BLaER1 (cell line): ENCODE results near the gene ACSL5.

Source experiments
- H3K27ac ChIP-seq: shearing (Covaris generic); formaldehyde crosslinking; 2 replicates; pipeline ENCODE4 v1.8.1; 2022
- H3K27me3 ChIP-seq: shearing (Covaris generic); formaldehyde crosslinking; 2 replicates; pipeline ENCODE4 v1.8.1; 2022
- H3K36me3 ChIP-seq: shearing (Covaris generic); formaldehyde crosslinking; 2 replicates; pipeline ENCODE4 v1.8.1; 2022
- H3K4me1 ChIP-seq: shearing (Covaris generic); formaldehyde crosslinking; 2 replicates; pipeline ENCODE4 v1.8.1; 2022
- H3K4me2 ChIP-seq: shearing (Covaris generic); formaldehyde crosslinking; 2 replicates; pipeline ENCODE4 v1.8.1; 2022
- H3K4me3 ChIP-seq: shearing (Covaris generic); formaldehyde crosslinking; 2 replicates; pipeline ENCODE4 v1.8.1; 2022
- H3K9ac ChIP-seq: shearing (Covaris generic); formaldehyde crosslinking; 2 replicates; pipeline ENCODE4 v1.8.1; 2022
- H3K9me3 ChIP-seq: shearing (Covaris generic); formaldehyde crosslinking; 2 replicates; pipeline ENCODE4 v1.8.1; 2022
- H4K20me1 ChIP-seq: shearing (Covaris generic); formaldehyde crosslinking; 2 replicates; pipeline ENCODE4 v1.8.1; 2022
- Cebpa-rat ChIP-seq: shearing (Covaris generic); IDR thresholded peaks from 2 replicates; pipeline ENCODE4 v1.8.1; 2022

Gene ACSL5

DNA sequence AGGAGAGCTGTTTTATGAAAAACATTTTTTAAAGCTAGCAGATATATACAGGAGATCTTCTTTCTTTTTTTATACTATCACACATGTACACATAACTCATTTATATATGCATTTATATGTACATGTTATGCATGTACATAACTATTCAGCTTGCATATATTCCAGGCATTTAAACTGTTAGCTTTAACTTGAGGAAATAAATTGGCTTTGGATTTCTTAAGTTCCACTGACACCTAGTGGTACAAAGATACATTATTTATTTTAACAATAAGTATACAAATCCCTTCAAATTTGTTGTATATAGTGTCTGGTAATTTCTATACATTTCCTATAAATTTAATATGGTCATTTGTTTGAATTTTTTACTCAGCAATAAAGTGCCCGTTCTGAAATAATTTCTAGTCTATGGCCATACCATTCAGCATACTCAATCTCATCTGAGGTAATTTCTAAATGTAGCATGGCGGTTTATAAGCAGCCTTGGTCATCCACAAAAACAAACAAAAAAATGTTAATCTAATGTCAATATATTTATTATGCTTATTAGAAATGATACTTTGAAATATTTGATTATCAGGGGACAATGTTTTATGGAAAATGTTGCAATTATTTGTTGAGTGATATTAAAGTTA lies 61.2 kb downstream of the ACSL5 start:
- TF ChIP-seq Cebpa-rat, result no peak
- Histone ChIP-seq H3K4me2 (no peak overlapping the region), H3K36me3 (peaks cover 82% of the 10 kb centered on the region), H3K27me3 (no peaks in the 10 kb centered on the region), H4K20me1 (0 out of 2 replicates have a peak, but pooled peaks cover 5% of the 10 kb centered on the region), H3K9ac (no peak overlapping the region), H3K27ac (no peak overlapping the region), H3K9me3 (no peaks in the 10 kb centered on the region), H3K4me1 (no peaks in the 10 kb centered on the region), H3K4me3 (no peak overlapping the region)

DNA sequence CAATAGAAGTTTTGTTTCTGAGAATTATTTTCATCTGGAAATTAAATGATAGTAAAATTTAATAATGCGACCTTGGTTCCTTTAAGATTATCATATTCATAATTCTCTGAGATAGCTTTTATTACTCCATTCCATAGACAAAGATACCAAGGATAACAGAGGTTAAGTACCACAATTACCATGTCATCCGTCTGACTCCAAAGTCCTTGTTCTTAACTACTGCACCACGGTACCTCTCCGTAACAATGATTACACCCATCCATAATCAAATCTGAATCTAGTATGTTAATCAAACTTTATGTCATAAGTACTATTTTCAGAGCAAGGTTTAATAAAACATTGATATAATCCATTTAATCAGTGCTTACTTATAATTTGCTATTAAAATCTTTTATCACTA lies 64.4 kb downstream of the ACSL5 start:
- H4K20me1 ChIP-seq, result 0 out of 2 replicates have a peak, but pooled peaks cover 5% of the 10 kb centered on the region
- H3K4me2 ChIP-seq, result no peak overlapping the region
- H3K36me3 ChIP-seq, result peaks cover 77% of the 10 kb centered on the region
- no peak overlapping the region for H3K27ac ChIP-seq
- H3K4me1 ChIP-seq, result 0 out of 2 replicates have a peak, but pooled peaks cover 5% of the 10 kb centered on the region
- no peaks in the 10 kb centered on the region for H3K27me3 ChIP-seq
- no peak overlapping the region for H3K9ac ChIP-seq
- TF ChIP-seq Cebpa-rat, result no peak
- no peaks in the 10 kb centered on the region for H3K9me3 ChIP-seq
- H3K4me3 ChIP-seq, result no peak overlapping the region

DNA sequence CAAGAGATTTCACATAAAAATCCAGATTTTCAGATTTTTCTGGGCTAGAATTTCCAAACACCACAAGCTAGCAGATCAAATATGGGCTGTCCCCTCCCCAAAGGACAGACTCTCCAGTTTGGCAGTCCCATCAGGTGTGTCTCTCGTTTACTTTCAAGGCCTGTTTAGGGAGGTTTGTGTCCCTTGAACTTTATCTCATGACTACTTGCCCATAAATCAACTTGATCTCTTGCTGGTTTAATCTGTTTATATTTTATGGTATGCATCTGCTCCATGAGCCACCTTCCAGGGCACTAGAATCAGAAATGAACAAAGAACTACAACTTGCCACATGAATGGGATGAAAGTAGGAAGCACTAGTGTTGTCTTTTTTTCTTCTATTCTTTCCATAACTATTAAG lies 67.6 kb downstream of the ACSL5 start:
- Histone ChIP-seq H3K4me3 (no peak overlapping the region), H3K27ac (no peak overlapping the region), H3K4me2 (no peak overlapping the region), H3K27me3 (no peaks in the 10 kb centered on the region), H3K4me1 (peaks cover 18% of the 10 kb centered on the region), H3K9me3 (no peaks in the 10 kb centered on the region), H3K36me3 (peaks cover 73% of the 10 kb centered on the region), H3K9ac (no peak overlapping the region), H4K20me1 (no peaks in the 10 kb centered on the region)
- no peak for TF ChIP-seq Cebpa-rat

DNA sequence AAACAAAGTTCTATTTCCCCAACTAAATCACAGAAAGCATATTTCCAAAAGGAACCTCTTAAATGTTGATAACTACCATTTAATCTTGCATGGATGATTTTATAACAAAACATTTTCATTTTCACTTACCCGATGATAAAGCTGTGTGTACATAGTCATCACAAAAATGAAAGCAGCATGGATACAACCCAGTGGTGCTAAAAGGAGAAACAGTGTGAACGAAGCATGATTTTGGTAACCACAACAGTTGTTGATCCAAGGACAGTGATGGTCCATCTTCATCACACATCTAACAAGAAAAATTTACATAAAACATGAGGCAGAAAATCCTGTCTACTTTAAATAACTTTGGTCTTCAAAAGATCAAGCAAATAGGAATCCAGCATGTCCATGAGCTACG lies 68.1 kb downstream of the ACSL5 start:
- peaks cover 18% of the 10 kb centered on the region for H3K4me1 ChIP-seq
- no peak overlapping the region for H3K4me2 ChIP-seq
- no peak for TF ChIP-seq Cebpa-rat
- H3K27me3 ChIP-seq, result no peaks in the 10 kb centered on the region
- H3K9me3 ChIP-seq, result no peaks in the 10 kb centered on the region
- H4K20me1 ChIP-seq, result no peaks in the 10 kb centered on the region
- H3K4me3 ChIP-seq, result no peak overlapping the region
- peaks cover 69% of the 10 kb centered on the region for H3K36me3 ChIP-seq
- no peak overlapping the region for H3K9ac ChIP-seq
- H3K27ac ChIP-seq, result no peak overlapping the region

DNA sequence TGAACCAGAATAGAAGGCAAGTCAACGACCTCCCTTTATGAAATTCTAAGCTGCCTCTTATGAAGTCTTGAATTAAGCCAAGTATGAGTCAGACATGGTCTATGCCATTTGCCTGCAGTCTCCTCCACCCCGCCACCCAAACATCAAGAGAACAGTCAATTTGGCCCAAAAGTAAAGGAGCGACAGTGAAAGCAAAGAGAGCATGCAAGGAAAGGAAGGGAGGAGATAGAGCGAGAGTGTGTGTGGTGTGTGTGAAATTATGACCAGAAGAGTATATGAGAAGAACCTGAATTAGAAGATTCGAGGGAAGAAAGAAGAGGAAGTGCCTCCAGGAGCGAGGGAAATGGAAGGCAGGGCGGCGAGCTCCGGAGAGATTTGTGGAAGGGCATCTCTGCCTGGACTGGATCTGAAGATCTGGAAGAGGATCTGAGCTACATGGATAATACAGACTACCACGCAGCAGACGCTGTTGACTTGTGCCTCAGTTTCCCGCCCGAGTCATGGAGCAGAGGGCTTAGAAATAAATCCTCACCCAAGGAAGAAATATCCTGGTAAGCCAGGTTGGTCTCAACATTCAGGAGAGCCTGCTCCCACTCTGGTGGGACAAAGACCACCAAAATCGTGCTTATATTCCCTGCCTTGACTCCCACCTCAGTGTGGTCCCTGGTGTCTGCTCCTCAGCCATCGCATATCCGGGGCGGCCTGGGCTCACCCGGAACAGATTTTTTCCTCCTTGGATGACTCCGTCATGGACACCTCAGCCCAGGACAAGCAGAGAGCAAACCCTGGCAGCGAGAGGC lies 72.3 kb downstream of the ACSL5 start:
- Histone ChIP-seq H4K20me1 (peaks cover 31% of the 10 kb centered on the region; the same call in 1 of the 2 replicates), H3K4me3 (peak overlapping the region; percentile 96), H3K27me3 (no peaks in the 10 kb centered on the region), H3K9me3 (no peaks in the 10 kb centered on the region), H3K9ac (peak overlapping the region; percentile 93), H3K4me2 (peak overlapping the region; percentile 94), H3K36me3 (peaks cover 52% of the 10 kb centered on the region), H3K4me1 (peaks cover 38% of the 10 kb centered on the region), H3K27ac (peak overlapping the region; percentile 96)
- no peak for TF ChIP-seq Cebpa-rat

DNA sequence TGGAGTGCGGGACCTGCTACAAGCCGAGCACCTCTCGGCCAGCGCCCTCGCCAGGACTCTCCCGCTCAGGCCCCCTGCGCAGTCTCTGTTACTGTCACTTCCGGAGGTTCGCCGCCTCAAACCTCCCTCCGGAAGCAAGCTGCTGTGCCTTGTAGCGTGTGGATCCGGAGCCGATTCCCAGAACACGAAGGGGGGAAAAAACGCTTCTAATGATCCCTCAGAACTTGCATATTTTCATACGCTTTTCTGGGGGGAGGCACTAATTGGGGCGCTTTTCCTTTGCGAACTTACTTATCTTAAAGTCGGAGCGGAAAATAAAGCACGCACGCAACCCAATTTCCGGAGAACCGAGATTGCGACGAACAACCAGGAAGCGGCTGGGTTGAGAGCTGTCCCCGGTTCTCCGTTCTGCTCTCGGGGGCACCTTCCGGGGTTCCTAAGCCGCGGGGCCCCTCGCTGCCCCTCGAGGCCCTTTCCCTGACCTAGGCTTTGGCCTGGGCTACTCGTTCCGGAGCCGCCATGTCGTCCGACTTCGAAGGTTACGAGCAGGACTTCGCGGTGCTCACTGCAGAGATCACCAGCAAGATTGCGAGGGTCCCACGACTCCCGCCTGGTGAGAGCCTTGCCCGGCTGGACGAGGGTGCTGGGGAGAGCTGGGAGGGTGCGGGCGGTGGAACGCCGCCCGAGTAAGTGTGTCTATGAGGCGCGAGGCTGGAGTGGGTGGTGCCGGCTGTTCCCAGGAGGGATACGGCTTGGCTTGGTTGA lies 73.1 kb downstream of the ACSL5 start, which contains the start of the genes VTI1A and ZDHHC6:
VTI1A (plus strand) TSS at position 361 of the 765 bp plus-strand sequence; CDS start at position 520, 159 bp downstream.
ZDHHC6 (minus strand) TSS at position 60 of the 765 bp plus-strand sequence. CDS start 1,478 bp downstream, outside the sequence.
- Histone ChIP-seq H3K27ac (peak within 1 kb of the TSS; percentile 96), H3K4me1 (peaks cover 44% of the 10 kb centered on the region), H4K20me1 (peaks cover 39% of the 10 kb centered on the region; the same call in 1 of the 2 replicates), H3K36me3 (peaks cover 49% of the 10 kb centered on the region), H3K4me2 (peak within 1 kb of the TSS; percentile 94), H3K9me3 (no peaks in the 10 kb centered on the region), H3K27me3 (no peaks in the 10 kb centered on the region), H3K4me3 (peak within 1 kb of the TSS; percentile 96), H3K9ac (peak within 1 kb of the TSS; percentile 93)
- TF ChIP-seq Cebpa-rat, result no peak

DNA sequence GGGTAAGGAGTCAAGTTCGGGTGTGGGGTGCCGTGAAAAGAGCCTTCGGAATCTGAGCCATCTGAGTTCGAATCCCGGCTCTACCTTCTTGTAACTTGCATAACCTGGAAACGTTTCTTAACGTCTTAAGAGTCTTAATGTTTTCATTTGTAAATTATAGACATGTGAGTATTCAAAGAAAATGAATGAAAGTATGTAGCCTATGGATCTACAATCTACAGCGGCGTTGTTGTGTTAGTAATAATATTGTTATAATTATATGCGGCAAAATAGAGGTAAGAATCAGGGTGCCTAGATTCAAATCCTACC lies 73.7 kb downstream of the ACSL5 start:
- Histone ChIP-seq H3K4me3 (peak overlapping the region; percentile 96), H3K9me3 (no peaks in the 10 kb centered on the region), H3K9ac (peak overlapping the region; percentile 93), H3K4me1 (peaks cover 40% of the 10 kb centered on the region), H3K36me3 (peaks cover 44% of the 10 kb centered on the region), H3K27me3 (no peaks in the 10 kb centered on the region), H4K20me1 (peaks cover 43% of the 10 kb centered on the region; the same call in 1 of the 2 replicates), H3K4me2 (peak overlapping the region; percentile 94), H3K27ac (peak overlapping the region; percentile 96)
- TF ChIP-seq Cebpa-rat, result no peak

DNA sequence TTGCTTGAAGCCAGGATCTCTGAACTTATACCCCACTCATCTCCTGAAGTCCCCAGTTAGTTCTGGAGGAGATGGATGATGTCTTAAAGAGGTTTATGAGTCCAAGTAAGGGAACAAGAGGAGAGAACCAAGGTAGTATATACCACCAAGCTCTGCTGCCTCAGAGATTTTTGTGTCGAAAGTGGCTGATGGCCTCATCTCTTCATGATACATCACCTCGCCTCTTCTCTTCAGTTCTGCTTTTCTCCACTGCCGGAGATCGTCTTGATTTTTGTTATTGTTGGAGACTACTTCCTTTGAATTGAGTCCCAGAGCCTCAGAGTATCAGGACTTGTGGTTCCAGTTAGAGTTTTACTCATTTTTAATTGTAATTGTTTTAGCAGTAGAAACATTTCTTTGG lies 75.0 kb downstream of the ACSL5 start:
- peaks cover 34% of the 10 kb centered on the region for H3K36me3 ChIP-seq
- no peak for TF ChIP-seq Cebpa-rat
- no peaks in the 10 kb centered on the region for H3K9me3 ChIP-seq
- H3K4me3 ChIP-seq, result no peak overlapping the region
- no peaks in the 10 kb centered on the region for H3K27me3 ChIP-seq
- peaks cover 38% of the 10 kb centered on the region for H3K4me1 ChIP-seq
- peaks cover 43% of the 10 kb centered on the region; the same call in 1 of the 2 replicates for H4K20me1 ChIP-seq
- peak overlapping the region; percentile 94 for H3K4me2 ChIP-seq
- no peak overlapping the region for H3K9ac ChIP-seq
- no peak overlapping the region for H3K27ac ChIP-seq

DNA sequence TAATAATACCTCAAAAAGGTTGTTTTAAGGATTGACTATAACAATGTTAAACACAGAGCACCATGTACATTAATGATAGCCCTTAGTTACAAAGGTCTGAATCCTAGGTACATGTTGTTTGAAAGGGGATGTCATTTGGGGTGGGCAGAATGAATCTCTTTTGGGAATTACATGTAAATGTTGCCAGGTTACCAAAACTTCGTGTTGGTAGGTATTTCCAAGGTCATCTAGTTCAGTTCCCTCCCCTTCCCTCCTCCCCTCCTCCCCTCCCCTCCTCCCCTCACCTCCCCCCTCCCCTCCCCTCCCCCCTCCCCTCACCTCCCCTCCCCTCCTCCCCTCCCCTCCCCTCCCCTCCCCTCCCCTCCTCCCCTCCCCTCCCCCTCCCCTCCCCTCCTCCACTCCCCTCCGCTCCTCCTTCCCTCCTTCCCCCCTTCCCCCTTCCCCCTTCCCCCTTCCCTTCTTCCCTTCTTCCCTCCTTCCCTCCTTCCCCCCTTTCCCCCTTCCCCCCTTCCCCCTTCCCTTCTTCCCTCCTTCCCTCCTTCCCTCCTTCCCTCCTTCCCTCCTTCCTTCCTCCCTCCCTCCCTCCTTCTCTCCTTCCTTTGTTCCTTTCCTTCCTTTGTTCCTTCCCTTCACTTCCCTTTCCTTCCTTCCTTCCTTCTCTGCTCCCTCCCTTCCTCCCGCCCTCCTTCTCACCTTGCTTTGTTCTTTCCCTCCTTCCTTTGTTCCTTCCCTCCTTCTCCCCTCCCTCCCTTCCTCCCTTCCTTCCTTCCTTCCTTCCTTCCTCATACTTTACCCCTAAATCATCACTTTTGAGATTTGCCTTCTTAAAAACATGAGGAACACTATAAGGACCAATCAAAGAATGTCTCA lies 81.2 kb downstream of the ACSL5 start:
- no peak overlapping the region for H3K27ac ChIP-seq
- H3K27me3 ChIP-seq, result no peaks in the 10 kb centered on the region
- H3K9ac ChIP-seq, result no peak overlapping the region
- TF ChIP-seq Cebpa-rat, result no peak
- no peak overlapping the region for H3K4me3 ChIP-seq
- H3K4me1 ChIP-seq, result peaks cover 12% of the 10 kb centered on the region
- H4K20me1 ChIP-seq, result peaks cover 49% of the 10 kb centered on the region; the same call in 1 of the 2 replicates
- peaks cover 10% of the 10 kb centered on the region; the same call in 1 of the 2 replicates for H3K36me3 ChIP-seq
- no peaks in the 10 kb centered on the region for H3K9me3 ChIP-seq
- no peak overlapping the region for H3K4me2 ChIP-seq
